ENCODE measurements around the gene RIMOC1.
A peak's percentile ranks its signal among the peaks of the same experiment; 100 is the strongest.

RIMOC1 gene

DNA sequence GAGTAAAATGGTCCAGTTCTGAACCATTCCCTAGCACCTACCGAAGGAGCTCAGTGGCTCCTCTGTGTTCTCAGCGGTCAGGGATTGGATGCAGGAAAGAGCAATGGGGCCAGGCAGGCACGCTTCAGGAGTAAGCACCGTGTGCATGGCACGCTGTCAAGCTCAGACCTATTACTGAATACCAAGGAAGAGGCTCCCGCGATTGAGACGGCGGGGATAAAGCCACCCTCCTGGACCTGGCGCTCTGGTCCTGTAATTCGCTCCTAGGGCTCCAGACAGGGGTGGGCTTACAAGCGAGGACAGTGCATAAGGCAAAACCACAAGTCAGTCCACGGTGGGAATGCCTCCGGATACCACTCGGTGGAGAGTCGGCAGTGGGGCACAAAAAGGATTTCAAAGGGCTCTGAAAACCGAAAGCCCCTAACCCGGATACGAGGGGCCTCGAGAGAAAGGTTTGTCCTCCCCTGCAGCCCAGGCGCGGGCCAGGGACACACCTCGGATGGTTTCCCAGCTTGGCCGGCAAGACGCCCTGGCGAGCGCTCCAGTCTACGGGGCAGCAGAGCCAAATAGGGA is 34.9 kb upstream of the RIMOC1 start:
- TF ChIP-seq, protein P1, sequence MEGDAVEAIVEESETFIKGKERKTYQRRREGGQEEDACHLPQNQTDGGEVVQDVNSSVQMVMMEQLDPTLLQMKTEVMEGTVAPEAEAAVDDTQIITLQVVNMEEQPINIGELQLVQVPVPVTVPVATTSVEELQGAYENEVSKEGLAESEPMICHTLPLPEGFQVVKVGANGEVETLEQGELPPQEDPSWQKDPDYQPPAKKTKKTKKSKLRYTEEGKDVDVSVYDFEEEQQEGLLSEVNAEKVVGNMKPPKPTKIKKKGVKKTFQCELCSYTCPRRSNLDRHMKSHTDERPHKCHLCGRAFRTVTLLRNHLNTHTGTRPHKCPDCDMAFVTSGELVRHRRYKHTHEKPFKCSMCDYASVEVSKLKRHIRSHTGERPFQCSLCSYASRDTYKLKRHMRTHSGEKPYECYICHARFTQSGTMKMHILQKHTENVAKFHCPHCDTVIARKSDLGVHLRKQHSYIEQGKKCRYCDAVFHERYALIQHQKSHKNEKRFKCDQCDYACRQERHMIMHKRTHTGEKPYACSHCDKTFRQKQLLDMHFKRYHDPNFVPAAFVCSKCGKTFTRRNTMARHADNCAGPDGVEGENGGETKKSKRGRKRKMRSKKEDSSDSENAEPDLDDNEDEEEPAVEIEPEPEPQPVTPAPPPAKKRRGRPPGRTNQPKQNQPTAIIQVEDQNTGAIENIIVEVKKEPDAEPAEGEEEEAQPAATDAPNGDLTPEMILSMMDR (IDR thresholded peaks at IDR 0.05; ENCODE audit: low read depth, low read length), result no peak
- no peak for TF ChIP-seq MYC (IDR thresholded peaks at IDR 0.05; ENCODE audit: low read depth, low read length)
- TF ChIP-seq, protein P2, sequence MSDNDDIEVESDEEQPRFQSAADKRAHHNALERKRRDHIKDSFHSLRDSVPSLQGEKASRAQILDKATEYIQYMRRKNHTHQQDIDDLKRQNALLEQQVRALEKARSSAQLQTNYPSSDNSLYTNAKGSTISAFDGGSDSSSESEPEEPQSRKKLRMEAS (IDR thresholded peaks at IDR 0.05; ENCODE audit: low read depth, low read length), result no peak
- TF ChIP-seq POLR2A (IDR thresholded peaks at IDR 0.05; ENCODE audit: extremely low read depth, insufficient read length), result no peak
- H3K4me3 ChIP-seq (ENCODE audit: low read depth, low read length), result peak overlapping the region; percentile 71
- peak; percentile 8 for DNase-seq (ENCODE audit: low read depth)

DNA sequence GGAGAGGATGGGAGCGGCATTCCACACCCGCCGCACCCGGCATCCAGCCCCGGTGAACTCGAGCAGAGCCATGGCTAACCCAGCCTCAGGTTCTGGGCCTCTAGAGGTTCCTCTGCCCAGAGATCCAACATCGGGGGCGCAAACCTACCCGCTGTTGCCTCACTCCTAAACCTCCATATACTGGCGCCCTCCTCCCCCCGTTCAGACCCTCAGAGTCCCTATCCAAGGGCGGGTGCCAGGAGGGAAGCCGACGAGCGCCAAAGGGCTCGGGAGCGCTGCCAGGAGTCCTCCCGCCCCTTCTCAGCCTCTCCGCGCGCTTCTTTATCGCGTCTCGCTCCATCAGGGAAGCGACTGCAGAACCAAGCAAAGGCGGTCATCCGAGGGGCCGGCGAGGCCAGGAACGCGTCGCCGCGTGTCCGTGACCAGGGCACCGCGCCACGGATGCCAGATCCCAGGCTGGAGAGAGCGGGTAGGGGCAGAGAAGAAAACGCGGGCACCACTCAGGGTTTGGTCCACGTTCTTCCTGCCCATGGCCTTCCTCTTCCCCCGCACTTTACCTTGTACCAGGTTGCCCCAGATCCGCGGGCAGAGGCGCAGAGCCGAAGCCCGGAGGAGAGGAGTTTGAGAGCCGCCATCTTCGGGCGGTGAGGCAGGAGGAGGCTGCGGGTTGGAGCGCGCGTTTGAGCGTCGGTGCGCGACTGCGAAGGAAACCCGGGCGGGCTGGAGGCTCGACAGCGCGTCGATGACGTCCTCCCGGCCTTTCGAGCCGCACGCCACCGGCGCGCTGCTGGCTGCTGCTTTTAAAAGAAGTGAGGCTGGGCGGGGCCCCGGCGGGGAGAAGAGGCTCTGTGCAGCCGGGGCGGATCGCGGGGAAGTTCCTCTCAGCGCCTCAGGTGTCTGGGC is 34.2 kb upstream of the RIMOC1 start, which contains the start of gene OXCT1:
Gene OXCT1, minus strand, starts transcription at position 702 of the 903 bp plus-strand sequence. Its CDS starts 67 bp downstream, at position 635.
- peak; percentile 86 for DNase-seq (ENCODE audit: low read depth)
- TF ChIP-seq, protein P2 (IDR thresholded peaks at IDR 0.05; ENCODE audit: low read depth, low read length), result no peak
- TF ChIP-seq MYC (IDR thresholded peaks at IDR 0.05; ENCODE audit: low read depth, low read length) (no peak), POLR2A (IDR thresholded peaks at IDR 0.05; ENCODE audit: extremely low read depth, insufficient read length) (no peak)
- TF ChIP-seq, protein P1 (IDR thresholded peaks at IDR 0.05; ENCODE audit: low read depth, low read length), result no peak
- H3K4me3 ChIP-seq (ENCODE audit: low read depth, low read length), result peak within 1 kb of the TSS; percentile 71

DNA sequence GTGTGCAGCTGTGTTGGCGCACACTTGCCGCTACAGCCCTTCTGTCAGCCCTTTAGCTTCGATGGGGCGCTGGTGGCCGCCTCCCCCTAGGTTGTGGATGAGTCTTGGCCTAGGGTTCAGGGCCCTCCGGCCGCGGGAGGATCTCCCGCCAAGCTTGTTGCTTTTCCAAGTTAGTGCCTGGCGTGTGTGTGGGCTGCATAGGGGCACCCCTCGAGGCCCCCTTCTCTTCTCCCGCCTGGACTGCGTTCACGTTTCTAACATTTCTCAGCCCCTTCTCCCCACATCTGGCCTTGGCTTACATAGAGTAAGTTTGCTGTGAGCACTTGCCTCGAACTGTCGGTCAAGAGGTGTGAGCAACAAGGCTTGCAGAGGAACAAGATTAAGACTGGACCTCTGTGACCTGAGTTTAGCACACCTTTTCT is 33.5 kb upstream of the RIMOC1 start:
- peak overlapping the region; percentile 71 for H3K4me3 ChIP-seq (ENCODE audit: low read depth, low read length)
- no peak for DNase-seq (ENCODE audit: low read depth)
- TF ChIP-seq, protein P2 (IDR thresholded peaks at IDR 0.05; ENCODE audit: low read depth, low read length), result no peak
- TF ChIP-seq POLR2A (IDR thresholded peaks at IDR 0.05; ENCODE audit: extremely low read depth, insufficient read length) (no peak), MYC (IDR thresholded peaks at IDR 0.05; ENCODE audit: low read depth, low read length) (no peak)
- TF ChIP-seq, protein P1 (IDR thresholded peaks at IDR 0.05; ENCODE audit: low read depth, low read length), result no peak

DNA sequence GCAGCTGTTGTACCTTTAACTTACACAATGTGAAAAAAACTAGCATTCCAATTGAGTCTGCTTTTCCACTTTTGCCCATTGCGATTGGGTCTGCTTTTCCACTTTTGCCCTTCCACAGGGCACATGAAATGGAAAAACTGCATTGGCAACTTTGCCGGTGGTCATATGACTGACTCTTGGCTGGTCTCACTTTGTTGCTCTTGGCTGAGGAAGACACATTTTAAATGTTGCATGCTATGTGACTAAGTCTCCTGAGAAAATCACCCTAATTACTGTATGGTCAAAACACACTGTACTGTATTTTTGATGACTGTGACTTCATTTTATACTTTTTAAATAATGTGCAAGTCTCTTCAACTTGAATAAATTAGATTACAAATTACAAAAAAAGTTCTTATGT is 32.3 kb upstream of the RIMOC1 start:
- no peak for DNase-seq (ENCODE audit: low read depth)
- no peak overlapping the region for H3K4me3 ChIP-seq (ENCODE audit: low read depth, low read length)
- TF ChIP-seq POLR2A (IDR thresholded peaks at IDR 0.05; ENCODE audit: extremely low read depth, insufficient read length), result no peak

DNA sequence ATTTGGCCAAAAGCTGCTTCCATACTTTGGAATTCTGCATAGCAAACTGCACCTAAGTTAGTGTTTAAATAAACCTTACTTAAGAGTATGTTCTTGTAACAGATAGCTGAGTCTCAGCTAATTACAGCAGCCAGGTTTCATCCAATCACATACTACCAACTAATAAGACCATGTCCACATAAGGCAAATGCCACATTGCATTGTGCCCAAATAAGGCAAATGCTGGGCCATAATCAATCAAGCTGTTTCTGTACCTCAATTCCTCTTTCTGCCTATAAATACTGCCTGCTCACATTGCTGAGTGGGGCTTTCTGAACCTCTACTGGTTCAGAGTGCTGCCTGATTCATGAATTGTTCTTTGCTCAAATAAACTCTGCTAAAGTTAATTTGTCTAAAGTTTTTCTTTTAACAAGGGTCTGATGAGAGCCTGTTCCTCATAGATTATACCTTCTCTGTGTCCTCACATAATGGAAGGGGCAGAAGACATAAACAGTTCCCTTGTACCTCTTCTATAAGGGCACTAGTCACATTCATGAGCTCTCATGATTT is 29.6 kb upstream of the RIMOC1 start:
- H3K4me3 ChIP-seq (ENCODE audit: low read depth, low read length), result no peak overlapping the region
- TF ChIP-seq, protein P2 (IDR thresholded peaks at IDR 0.05; ENCODE audit: low read depth, low read length), result no peak
- TF ChIP-seq, protein P1 (IDR thresholded peaks at IDR 0.05; ENCODE audit: low read depth, low read length), result no peak
- no peak for TF ChIP-seq MYC (IDR thresholded peaks at IDR 0.05; ENCODE audit: low read depth, low read length)
- no peak for DNase-seq (ENCODE audit: low read depth)

DNA sequence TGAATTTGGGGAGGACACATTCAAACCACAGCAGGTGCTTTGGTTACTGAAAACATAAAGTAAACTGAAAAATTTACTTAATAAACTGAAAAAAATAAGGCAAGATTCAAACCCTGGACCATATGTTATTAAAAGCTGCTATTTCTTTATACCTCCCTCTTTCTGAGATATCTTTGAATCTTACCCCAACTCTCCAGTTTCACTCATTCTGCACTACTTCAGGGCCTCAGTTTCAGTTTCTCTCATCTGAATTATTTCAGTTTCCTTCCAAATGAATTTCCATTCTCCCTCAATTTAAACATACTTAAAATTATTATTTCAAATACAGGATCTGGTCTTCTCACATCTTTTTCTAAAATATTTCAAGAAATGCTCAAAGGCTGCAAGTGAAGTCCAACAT is 29.0 kb upstream of the RIMOC1 start:
- TF ChIP-seq MYC (IDR thresholded peaks at IDR 0.05; ENCODE audit: low read depth, low read length), result no peak
- TF ChIP-seq, protein P2 (IDR thresholded peaks at IDR 0.05; ENCODE audit: low read depth, low read length), result no peak
- TF ChIP-seq POLR2A (IDR thresholded peaks at IDR 0.05; ENCODE audit: extremely low read depth, insufficient read length), result no peak
- TF ChIP-seq, protein P1 (IDR thresholded peaks at IDR 0.05; ENCODE audit: low read depth, low read length), result no peak
- no peak overlapping the region for H3K4me3 ChIP-seq (ENCODE audit: low read depth, low read length)

More for the DNA sequence above, 29.0 kb upstream of the RIMOC1 start:
- no peak for DNase-seq (ENCODE audit: low read depth)

All from NB4 (cell line).